Neural cell (in vitro differentiated cells): ENCODE data around the gene DHX38.

Source experiments
- CTCF ChIP-seq: fragments of 450-650 bp; IDR thresholded peaks from 2 replicates; pipeline ENCODE4 v1.5.1; 2014; ENCODE audit warnings: antibody characterized with exemption, mild to moderate bottlenecking, moderate library complexity; ENCODE audit not compliant: poor library complexity, severe bottlenecking
- SMC3 ChIP-seq: fragments of 450-650 bp; conservative IDR thresholded peaks from 2 replicates; pipeline ENCODE4 v1.6.1; 2014; ENCODE audit warnings: antibody characterized with exemption, mild to moderate bottlenecking, moderate library complexity; ENCODE audit not compliant: poor library complexity
- TF ChIP-seq, protein P1 (sequence below): IDR thresholded peaks from 2 replicates; pipeline ENCODE4 v1.6.1; 2012; ENCODE audit warnings: borderline replicate concordance

DNA sequence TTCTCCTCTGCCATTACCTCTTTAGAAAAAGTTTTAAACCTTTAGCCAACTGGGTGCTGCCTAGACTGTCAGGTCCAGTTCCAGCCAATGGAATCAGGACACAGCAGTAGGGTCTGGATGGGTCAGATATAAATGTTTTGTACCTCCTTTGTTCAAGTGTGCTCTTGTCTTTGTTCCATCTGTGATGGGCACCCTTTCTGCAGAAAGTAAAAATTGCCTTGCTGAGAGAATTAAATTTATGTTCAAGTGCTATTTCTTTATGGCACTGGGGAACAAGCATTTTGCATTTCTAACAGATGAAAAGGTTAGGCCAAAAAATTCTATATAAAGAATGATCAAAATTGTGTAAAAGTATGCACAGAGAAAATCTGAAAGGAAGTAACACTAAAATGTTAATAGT lies 44.5 kb upstream of the DHX38 start:
- TF ChIP-seq, protein P1, sequence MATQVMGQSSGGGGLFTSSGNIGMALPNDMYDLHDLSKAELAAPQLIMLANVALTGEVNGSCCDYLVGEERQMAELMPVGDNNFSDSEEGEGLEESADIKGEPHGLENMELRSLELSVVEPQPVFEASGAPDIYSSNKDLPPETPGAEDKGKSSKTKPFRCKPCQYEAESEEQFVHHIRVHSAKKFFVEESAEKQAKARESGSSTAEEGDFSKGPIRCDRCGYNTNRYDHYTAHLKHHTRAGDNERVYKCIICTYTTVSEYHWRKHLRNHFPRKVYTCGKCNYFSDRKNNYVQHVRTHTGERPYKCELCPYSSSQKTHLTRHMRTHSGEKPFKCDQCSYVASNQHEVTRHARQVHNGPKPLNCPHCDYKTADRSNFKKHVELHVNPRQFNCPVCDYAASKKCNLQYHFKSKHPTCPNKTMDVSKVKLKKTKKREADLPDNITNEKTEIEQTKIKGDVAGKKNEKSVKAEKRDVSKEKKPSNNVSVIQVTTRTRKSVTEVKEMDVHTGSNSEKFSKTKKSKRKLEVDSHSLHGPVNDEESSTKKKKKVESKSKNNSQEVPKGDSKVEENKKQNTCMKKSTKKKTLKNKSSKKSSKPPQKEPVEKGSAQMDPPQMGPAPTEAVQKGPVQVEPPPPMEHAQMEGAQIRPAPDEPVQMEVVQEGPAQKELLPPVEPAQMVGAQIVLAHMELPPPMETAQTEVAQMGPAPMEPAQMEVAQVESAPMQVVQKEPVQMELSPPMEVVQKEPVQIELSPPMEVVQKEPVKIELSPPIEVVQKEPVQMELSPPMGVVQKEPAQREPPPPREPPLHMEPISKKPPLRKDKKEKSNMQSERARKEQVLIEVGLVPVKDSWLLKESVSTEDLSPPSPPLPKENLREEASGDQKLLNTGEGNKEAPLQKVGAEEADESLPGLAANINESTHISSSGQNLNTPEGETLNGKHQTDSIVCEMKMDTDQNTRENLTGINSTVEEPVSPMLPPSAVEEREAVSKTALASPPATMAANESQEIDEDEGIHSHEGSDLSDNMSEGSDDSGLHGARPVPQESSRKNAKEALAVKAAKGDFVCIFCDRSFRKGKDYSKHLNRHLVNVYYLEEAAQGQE, result no peak
- TF ChIP-seq CTCF (no peak), SMC3 (no peak)
